T-helper 22 cell (primary cell): ENCODE results near the gene CLEC16A.

ENCODE experiments used
- DNase-seq: peaks from one replicate; pipeline ENCODE4 v3.0.0-alpha.2; 2020; ENCODE audit warnings: low read depth

The CLEC16A gene

DNA sequence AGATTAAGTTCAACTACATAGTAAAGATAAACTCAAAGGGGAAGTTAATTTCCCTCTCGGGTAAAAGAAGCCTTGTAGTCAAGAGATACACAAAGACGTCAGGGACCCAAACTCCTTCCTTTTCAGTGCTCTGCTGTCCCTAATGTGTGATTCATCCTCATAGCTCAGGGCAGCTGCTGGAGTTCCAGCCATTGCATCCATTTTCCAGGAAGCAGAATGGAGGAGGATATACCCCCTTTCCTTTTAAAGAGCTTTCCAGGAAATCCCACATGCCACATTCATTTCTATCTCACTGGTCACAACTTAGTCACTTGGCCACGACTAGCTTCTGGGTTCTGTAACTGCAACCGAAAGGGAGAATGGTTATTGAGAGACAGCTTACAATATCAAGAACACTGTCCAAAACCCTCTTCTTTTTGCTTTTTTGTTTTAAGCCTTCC lies 216.3 kb downstream of the CLEC16A start:
- DNase-seq, result no peak

DNA sequence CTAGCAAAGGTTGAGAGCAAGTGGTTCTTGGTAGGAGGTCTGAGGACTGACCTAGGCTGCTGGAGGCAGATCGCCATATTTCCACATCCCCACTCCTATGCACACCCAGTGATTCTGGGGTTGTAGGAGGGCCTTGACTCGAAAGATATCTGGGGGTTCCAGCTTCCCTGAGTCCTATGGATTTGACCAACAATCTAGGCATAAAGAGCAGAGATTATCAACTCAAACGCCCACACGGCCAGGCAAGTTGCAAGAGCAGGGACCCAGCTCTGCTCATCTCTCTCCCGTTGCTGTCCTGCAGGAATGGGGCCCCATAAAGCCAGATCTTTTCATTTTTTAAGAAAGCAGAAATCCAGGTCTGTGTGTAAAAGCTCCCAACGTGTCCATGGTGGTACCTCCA lies 217.1 kb downstream of the CLEC16A start:
- DNase-seq, result no peak

DNA sequence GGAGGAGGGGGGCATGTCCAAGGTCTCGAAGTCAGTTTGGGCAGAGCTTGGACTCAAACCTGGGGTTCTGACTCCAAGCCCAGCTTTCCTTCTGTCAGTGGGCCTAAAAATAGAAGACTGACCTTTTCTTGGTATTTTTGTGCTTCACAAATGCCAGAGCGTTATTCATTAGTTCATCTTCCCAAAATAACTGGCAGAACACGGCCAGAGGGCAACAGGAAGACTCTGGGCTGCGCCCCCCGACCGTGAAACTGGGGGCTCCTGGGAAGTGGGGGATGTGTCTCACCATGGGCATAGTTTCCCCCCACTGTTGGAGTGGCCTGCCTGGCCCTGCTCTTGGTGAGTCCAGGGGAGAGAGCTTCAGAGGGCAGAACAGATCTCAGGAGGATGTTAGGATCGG lies 217.6 kb downstream of the CLEC16A start:
- DNase-seq, result no peak

DNA sequence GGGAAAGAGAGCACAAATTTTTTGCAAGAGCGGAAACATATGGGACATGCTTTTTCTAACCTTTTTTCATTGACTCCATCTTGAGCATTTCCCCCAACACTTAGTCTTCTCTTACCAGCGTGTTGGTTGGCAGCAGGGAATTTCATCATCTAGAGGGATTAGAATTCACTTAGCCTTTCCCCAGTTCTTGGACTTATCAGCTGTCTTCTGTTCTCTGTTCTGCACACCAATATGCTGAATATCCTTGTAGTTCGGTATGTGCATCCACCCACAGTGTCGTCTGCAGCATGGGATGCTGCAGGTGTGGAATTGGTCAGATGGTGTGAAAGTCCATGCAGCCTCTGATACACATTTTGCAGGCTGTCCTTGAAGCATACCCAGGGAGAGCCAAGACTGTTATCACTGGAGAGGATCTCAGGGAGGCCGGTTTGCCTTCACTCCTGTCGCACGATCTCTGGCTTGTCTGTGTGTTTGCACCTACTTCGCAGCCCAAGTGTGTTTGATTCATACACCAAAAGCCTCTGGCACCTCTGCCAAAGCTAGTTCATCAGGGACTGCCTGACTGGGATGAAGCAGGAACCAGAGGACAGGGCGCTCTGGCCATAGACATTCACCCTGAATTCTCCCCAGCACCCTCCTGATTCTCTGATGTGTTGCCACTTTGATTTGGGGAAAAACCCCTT lies 218.4 kb downstream of the CLEC16A start:
- DNase-seq, result no peak

DNA sequence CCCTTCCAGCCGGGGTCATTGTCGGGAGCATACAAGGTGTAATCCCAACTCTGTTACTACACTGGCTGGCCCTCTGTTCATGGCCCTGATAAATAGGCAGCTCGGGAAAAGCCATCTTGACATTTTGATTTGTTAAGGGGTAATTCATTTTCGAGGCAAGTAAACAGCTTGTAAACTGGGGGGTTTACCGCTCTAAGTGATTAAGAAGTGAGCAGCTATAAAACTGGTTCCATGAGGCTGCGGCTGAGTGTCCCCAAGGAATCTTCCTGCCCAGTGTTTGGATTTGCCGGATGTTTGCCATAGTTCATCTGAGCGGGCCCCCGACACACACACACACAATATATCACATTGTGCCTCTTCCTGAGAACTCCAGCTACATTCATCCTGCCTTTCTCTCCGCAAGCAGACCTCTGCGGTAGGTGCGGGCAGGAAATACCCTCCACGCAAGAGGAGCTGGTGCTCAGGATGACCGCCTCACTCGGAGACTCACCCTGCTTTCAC lies 219.4 kb downstream of the CLEC16A start:
- no peak for DNase-seq

DNA sequence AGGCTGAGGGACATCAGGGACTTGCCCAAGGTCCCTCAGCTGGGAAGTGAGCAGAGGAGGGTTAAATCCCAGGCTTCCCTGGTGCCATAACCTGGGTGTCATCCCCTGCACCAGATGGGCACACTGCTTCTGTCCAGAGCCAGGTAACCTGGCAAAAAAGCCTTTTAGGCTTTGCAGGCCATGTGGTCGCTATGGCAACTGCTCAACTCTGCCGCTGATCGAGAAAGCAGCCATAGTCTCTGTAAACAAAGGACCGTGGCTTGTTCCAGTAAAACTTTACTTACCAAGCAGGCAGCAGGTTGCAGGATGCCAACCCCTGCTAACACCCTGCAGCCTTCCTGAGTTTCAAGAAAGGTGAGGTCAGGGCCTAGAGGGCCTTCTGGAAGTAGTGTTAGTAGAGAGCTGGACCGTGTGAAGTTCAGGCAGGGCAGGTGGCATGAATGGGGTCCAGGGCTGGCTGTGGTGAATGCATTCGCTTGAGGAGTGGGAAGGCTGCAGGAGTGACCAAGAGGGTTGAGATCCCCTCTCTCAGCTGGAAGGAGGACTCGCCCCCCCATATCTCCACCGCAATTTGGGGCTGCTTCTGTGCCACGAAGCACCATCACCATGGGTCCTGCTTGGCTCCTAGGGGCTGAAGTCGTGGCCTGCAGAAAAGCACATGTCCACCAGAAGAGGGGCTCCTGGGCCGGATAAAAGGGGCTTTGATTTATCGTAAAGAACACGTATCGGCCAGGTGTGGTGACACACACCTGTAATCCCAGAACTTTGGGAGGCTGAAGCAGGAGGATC lies 220.3 kb downstream of the CLEC16A start:
- no peak for DNase-seq

DNA sequence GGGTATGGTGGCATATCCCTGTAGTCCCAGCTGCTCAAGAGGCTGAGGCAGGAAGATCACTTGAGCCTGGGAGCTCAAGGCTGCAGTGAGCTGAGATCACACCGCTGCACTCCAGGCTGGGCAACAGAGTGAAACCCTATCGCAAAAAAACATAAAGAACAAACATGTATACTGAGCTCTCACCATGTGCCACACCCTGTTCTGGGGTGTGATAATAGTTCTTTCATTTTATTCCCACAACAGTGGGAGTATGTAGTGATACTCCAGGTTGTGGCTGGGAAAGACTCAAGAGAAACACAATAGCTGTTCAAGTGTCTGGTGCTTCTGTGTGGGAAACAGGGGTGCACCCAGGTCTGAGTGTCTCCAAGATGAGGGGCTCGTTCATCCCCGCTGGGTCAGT lies 221.0 kb downstream of the CLEC16A start:
- DNase-seq, result no peak

DNA sequence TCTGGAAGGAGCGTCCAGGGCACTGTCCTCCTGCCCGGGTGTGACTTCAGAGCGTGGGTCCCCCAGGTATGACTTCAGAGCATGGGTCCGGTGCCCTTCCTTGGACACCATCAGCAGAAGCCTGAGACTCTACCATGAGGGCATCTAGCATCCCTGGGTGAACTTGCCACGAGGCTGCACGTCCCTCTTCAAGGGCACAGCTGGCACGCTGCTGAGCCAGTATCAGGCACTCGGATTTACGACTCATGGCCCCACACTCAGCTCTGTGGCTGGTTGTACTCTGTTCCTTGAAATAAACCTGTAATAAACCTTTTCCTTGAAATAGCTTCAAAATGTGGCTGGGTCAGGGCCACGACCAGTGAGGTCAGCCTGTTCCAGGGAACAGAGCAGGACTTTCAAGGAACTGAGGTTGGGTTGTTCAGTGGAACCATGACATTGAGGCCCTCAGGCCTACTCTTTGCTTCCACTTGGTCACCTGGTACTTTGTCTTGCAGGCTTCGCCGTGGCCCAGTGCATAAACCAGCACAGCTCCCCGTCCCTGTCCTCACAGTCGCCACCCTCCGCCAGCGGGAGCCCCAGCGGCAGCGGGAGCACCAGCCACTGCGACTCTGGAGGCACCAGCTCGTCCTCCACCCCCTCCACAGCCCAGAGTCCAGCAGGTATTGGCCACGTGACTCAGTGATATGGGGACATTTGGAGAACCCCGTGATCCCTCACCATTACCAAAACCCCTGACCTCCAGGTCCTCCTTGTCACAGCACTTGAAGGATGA lies 221.7 kb downstream of the CLEC16A start:
- DNase-seq, result no peak

DNA sequence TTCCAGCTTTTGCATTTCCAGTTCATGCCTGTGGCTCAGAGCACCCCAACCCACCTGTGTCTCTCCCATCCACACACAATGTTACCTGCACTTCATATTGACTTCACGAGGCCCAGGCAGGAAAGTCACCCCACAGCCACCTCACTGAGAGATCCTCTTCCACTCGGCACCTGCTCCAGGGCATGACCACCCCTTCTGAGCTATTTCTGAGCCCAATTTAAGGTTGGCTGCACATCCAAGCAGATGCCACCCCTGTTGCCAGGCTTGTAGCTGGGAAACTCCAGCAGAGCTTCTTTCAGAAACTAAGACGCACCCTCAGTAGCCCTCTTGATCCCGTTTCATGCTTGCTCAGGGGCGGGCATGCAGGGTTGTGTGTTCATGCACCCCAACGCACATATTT lies 223.2 kb downstream of the CLEC16A start:
- DNase-seq, result no peak

DNA sequence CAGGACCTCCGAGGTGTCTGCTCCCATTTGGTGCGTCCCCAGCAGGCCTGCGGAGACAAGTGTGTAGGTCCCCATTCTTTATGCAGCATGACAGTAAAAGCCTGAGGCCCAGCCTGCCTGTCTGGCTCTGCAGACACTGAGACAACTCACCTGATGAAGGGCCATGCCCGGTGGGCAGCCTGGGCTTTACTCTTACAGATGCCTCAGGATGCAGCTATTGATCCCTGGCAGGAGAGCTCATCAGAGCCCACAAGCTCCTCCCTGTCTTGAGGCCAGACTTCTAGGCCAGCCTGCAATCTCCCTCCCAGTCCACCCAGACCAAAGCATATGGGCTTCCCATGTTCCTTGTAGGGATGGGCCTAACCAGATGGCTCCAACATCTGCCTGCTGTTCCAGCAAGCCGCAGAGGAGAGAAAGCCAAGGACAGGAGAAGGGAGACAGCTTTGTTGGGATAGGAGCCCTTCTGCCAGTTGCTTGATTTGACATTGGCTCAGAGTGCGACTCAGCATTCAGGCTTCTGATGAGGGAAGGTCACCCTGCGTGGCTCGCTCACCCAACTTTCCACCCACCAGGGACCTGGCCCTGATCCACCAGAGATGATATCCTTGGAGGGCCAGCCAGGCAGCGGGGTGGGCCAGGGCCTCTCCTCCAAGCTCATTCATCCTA lies 224.2 kb downstream of the CLEC16A start:
- no peak for DNase-seq

DNA sequence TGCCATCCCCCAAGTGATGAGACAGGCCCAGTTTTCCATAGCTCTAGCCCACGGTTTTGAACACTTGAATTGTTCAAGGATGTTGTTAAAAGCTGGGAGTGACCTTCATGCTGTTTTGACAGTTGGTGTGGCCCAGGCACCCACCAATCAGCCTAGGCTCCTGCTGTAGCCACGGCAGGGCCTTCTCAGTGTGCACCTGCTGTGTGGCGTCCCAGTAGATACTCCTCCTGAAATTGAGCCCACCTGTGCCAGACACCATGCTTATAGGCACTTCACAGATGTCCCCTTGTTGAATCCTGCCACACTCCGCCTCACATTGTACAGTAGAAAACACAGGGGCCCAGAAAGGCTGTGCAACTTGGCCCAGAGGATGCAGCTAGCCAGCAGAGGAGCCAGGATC lies 225.3 kb downstream of the CLEC16A start:
- DNase-seq, result no peak

DNA sequence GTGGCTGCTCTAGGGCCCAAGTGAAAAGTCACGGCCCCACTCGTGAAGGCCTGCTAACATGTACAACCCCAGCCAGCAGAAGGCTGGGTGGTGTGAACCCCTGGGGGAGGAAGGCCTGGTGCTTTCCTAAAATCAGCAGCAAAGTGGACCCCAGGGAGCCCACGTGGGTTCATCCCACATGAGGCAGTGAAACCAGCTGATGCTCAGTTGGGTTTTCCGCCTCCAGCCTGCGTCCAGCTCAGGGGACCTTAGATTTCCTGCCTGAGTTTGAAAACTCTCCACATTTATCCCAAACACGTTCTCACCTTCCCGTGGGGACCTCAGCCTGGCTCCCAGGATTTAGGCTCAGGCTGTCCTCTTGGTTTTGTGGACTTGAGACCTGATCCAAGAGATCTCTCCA lies 225.8 kb downstream of the CLEC16A start:
- DNase-seq, result no peak

DNA sequence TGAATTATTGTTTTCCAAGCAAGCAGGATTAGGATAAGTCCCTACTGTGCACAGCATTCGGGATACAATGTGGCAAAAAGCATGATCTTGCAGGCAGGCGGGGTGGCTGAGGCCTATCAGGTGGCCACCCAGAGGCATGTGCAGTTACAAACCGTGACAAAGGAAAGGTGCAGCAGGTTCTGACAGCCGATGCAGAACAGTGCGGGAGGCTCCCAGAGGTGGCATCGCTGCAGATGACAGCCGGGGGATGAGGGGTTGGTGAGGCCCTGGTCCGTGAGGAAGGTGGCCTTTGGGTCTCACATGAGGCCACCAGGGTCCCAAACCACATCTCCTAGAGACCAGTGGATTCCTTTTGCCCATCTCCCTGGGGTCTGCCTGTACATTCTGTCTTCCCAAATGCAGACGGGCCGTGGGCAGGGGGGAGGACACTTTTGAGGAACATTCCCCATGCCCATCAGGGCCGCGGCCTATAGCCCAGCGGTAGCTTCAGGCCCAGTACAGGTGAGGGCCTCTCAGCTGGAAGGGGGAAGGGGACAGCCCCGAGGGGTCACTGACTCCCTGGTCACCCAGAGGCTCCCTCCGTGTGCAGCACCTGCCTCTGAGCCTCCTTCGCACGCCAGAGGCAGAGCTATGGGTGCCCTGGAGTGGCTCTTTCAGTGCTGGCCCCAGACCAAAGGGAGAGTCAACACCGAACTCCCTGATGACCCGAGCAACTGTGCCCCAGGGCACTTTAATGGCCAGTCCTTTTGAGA lies 226.5 kb downstream of the CLEC16A start:
- DNase-seq, result no peak

DNA sequence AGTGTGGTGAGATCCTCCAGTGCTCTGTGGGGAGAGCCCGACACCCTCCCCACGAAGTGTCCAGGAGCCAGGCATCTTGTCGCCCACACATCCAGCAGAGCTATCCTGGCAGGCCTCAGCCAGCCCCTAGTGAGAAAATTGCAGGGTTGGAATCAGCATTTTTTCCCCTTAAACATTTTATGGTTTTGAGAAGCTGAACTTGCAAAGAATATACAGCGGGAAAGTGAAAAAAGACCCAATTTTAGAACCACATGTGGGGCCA lies 227.0 kb downstream of the CLEC16A start:
- no peak for DNase-seq

DNA sequence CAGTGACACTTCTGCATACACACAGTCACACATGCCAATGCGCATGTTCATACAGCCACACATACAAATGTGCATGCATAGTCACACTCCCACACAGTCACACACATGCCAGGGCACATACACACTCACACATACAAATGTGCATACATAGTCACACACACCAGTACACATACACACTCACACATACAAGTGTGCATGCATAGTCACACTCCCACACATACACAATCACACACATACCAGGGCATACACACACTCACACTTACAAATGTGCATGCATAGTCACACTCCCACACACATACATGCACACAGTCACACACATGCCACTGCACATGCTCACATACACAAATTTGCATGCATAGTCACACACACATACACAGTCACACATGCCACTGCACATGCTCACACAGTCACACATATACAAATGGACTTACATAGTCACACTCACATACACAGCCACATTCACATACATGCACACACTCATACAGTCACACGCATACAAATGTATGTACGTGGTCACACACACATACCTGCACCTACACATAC lies 227.5 kb downstream of the CLEC16A start:
- no peak for DNase-seq

DNA sequence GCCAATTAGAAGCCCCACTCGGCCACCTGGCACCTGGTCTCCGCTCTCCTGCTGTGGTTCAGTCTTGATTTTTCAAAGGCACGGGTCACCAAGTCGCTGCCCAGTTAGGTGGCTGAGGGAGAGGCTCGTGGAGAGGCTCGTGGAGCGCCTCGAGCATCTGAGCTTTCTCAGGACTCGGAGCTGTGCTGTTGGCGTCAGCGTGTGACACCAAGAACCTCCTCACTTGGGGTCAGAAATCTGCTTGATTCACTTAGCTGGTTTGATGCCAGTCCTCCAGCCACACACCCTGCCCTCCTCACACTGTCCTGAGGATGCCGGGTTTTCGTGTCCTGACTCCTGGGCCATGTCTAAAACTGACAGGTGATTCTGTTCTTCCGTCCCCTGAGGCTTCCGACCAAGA lies 229.1 kb downstream of the CLEC16A start:
- no peak for DNase-seq

DNA sequence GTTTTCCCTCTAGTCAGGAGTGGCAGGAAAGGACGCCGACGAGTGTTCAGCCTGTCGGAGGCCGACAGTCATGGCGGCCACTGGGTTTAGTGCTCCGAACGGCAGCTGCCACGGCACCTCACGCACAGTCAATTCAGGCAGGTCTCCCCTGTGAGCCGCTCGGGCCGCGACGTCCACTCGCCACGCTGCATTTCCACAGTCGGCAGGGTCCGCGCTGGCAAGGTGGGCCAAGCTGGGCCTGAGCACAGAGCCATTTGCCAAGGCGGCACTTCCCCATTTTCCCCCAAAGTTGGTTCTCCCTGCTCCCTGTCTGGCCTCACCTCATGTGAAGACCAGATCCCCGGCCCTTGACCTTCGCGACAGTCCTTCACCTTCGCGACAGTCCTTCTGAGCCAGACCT lies 229.8 kb downstream of the CLEC16A start:
- DNase-seq, result no peak

DNA sequence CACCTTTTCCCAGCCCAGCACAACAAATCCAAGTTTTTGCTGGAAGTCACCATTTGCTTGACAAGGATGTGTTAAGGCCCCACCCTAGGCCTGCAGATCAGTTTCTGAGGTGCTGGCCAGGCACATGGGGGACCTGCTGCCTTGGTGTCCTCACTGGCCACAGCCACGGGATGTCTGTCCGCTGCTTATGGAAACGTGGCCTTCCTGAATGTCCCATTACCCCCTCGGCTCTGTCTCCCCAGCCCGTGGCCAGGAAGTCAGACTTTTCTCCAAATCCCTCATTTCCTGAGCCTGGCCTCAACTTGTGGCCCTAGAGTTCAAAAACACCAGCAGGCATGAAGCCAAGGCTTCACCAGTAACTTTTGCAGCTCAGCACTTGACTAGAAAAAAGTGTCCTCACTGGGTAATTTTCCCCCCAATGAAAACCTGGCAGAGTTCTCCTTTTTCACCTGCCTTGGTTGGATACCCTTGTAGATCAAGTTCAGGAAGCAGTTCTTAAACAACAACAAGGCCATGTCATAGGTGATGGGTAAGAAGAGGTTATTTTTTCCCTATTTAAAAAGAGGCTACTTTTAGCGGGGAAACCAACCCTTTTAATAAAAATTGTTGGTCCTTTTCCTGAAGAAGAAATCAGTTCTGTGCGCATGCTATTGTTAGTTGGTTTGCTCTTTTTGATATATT lies 230.9 kb downstream of the CLEC16A start:
- DNase-seq, result no peak

DNA sequence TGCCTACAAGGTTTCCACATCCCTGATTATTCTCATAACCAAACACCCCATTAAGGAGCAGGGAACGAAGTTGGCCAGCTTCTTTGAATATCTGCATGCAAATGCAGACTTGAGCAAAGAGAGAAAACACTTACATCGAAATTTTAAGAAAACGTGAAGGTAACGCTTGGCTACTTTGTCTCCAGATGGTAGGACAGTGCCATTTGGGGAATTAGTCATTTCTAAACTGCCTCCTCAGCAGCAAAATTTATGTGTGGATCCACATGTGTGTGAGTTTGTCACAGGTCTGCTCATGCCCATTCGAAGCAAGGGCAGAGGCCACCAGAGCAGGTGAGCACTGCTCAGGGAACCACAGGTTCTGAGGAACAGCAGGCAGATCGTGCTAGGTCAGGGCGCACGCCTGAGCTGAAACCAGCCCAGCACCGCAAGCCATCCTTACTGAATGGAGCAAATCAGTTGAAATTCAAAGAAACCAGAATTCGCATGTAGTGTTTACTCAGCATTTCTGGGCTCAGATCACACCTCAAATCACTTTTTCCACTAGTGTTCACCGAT lies 231.5 kb downstream of the CLEC16A start:
- DNase-seq, result no peak

DNA sequence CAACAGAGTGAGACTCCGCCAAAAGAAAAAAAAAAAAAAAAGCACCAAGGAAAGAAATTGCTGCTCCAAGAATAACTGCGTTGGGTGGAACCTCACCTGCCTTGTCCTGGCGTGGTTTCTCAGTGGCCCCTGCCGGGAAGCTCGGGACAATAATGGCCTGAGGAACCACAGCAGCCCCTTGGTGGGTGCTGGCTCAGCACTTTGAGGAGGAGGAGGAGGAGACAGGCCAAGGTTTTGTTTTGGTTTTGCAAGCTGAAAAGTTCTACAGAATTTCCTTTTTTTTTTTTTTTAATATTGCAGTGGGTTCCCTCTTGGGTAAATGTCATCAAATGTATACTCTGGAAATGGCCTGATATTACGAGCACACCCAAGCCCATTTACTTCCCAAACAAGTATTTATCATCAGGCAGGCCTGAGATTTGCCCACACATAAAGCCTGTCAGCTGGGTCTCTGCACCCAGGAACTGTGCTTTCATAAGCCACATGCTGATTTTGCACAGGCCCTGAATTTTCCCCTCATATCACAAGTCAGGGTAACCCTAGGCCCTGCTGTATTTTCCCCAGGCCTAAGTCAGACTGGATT lies 233.3 kb downstream of the CLEC16A start:
- DNase-seq, result no peak
